HEK293T (cell line): ENCODE data around the gene FBXL13.

Experiments used
- CTCF ChIA-PET: fragments of 350-600 bp; formaldehyde crosslinking; extraction: SDS; loops from one replicate; lab custom pipeline; 2021; ENCODE audit warnings: antibody characterized with exemption, inconsistent platforms; lab: Yijun Ruan, JAX
- POLR2A ChIA-PET: fragments of 350-600 bp; formaldehyde crosslinking; extraction: SDS; loops from one replicate; lab custom pipeline; 2020; ENCODE audit warnings: antibody characterized with exemption, inconsistent platforms; lab: Yijun Ruan, JAX
- DNase-seq: peaks from one replicate; pipeline ENCODE4 v3.0.0; 2012; ENCODE audit warnings: mixed read lengths; ENCODE audit errors: extremely low spot score
- ARNT ChIP-seq: fragments of 450-650 bp; IDR thresholded peaks from 2 replicates; pipeline ENCODE4 v1.6.1; 2017; ENCODE audit warnings: mild to moderate bottlenecking
- BHLHE40 ChIP-seq: fragments of 450-650 bp; IDR thresholded peaks from 2 replicates; pipeline ENCODE4 v1.6.1; 2016; ENCODE audit warnings: mild to moderate bottlenecking, moderate library complexity, borderline replicate concordance
- CTBP1 ChIP-seq: fragments of 450-650 bp; IDR thresholded peaks from 2 replicates; pipeline ENCODE4 v1.6.1; 2016; ENCODE audit warnings: borderline replicate concordance
- ELF4 ChIP-seq: fragments of 450-650 bp; IDR thresholded peaks from 2 replicates; pipeline ENCODE4 v1.6.1; 2017; ENCODE audit warnings: antibody characterized with exemption
- FOXA1 ChIP-seq: fragments of 450-650 bp; IDR thresholded peaks from 2 replicates; pipeline ENCODE4 v1.6.1; 2016; ENCODE audit warnings: mild to moderate bottlenecking
- FOXK2 ChIP-seq: fragments of 450-650 bp; IDR thresholded peaks from 2 replicates; pipeline ENCODE4 v1.6.1; 2016; ENCODE audit warnings: mild to moderate bottlenecking
- FOXM1 ChIP-seq: fragments of 450-650 bp; IDR thresholded peaks from 2 replicates; pipeline ENCODE4 v1.6.1; 2017; ENCODE audit warnings: mild to moderate bottlenecking, borderline replicate concordance
- HDGF ChIP-seq: fragments of 450-650 bp; IDR thresholded peaks from 2 replicates; pipeline ENCODE4 v1.6.1; 2017; ENCODE audit warnings: antibody characterized with exemption, borderline replicate concordance
- L3MBTL2 ChIP-seq: fragments of 450-650 bp; conservative IDR thresholded peaks from 2 replicates; pipeline ENCODE4 v1.6.1; 2016; ENCODE audit warnings: mild to moderate bottlenecking
- LEF1 ChIP-seq: fragments of 450-650 bp; IDR thresholded peaks from 2 replicates; pipeline ENCODE4 v1.6.1; 2017; ENCODE audit warnings: mild to moderate bottlenecking, borderline replicate concordance
- NFRKB ChIP-seq: fragments of 450-650 bp; IDR thresholded peaks from 2 replicates; pipeline ENCODE4 v1.6.1; 2016; ENCODE audit warnings: mild to moderate bottlenecking, moderate library complexity
- PKNOX1 ChIP-seq: fragments of 450-650 bp; IDR thresholded peaks from 2 replicates; pipeline ENCODE4 v1.6.1; 2016
- SP1 ChIP-seq: fragments of 450-650 bp; IDR thresholded peaks from 2 replicates; pipeline ENCODE4 v1.6.1; 2017
- SUZ12 ChIP-seq: fragments of 450-650 bp; IDR thresholded peaks from 2 replicates; pipeline ENCODE4 v1.6.1; 2016; ENCODE audit warnings: mild to moderate bottlenecking
- TARDBP ChIP-seq: fragments of 450-650 bp; IDR thresholded peaks from 2 replicates; pipeline ENCODE4 v1.6.1; 2016
- ZNF384 ChIP-seq: fragments of 450-650 bp; IDR thresholded peaks from 2 replicates; pipeline ENCODE4 v1.6.1; 2016

Gene FBXL13

DNA sequence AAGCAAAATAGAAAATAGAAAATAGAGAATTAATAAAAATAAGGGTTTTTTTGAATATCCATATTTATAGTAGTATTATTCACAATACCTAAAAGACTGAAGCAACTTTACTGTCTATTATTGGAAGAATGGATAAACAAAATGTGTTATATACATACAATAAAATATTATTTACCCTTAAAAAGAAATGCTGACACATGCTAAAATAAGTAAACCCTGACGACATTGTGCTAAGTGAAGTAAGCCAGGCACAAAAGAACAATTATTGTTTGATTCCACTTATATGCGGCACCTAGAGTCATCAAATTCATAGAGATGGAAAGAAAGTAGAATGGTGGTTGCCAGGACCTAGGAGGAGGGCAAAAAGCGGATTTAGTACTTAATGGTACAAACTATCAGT lies 122.8 kb downstream of the FBXL13 start:
- ChIA-PET CTCF (no interaction called here), POLR2A (no interaction called here)
- TF ChIP-seq HDGF (no peak), SP1 (no peak), L3MBTL2 (no peak), NFRKB (no peak), LEF1 (no peak), TARDBP (no peak)
- no peak for DNase-seq

GRCh38 chr7:102944241-102944640 lies 130.4 kb downstream of the FBXL13 start:
- POLR2A ChIA-PET: no interaction called here
- DNase-seq: no peak
- CTCF ChIA-PET: interaction anchor here (0.5 kb wide), 1 partner anchor 118 kb away, joined by 6 read pairs; no protein-coding TSS in a partner anchor
- no peak for TF ChIP-seq FOXM1
- TF ChIP-seq FOXA1: no peak
- no peak for TF ChIP-seq NFRKB
- TF ChIP-seq ZNF384: no peak
- TF ChIP-seq PKNOX1: no peak
- TF ChIP-seq FOXK2: no peak
- TF ChIP-seq CTBP1: no peak
- TF ChIP-seq BHLHE40: no peak
- TF ChIP-seq LEF1: no peak
- no peak for TF ChIP-seq ARNT
- no peak for TF ChIP-seq SP1
- no peak for TF ChIP-seq L3MBTL2
- no peak for TF ChIP-seq TARDBP
- TF ChIP-seq HDGF: no peak
- TF ChIP-seq SUZ12: no peak
- no peak for TF ChIP-seq ELF4

DNA sequence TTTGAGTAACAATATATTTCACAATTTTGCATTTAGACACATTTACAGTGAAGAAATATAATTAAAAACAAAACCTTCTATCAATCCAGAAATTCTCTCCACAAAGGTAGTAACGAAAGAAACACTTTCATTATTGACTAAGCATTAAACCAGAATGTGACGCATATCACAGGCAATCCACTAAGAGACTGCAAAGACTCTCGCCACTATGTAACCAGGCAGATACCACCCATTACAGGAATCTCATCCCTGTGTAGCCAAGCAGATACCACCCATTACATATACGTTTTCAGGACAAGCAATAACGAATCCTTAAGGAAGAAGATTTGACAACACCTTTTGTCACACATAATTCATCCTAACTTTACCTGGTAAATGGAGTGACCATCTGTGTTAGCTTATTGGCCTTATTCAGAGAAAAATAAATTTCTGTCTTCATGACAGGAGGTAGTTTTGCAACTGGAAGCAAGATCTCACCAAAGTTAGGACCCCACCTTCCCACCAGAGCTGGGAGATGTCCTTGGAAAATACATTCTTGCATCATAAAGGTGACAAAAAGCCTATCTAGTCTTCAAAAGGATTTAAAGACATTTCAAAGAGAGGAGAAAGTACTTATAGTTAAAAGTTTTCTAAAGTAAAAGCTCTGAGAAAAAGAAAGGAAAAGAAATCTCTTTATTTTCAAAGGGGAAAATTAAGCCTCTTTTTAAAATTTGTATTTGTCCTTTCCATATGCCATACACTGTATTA lies 131.0 kb downstream of the FBXL13 start:
- ChIA-PET POLR2A (no interaction called here), CTCF (interaction anchor here (0.5 kb wide), 1 partner anchor 118 kb away, joined by 6 read pairs; no protein-coding TSS in a partner anchor)
- no peak for DNase-seq
- no peak for TF ChIP-seq TARDBP
- no peak for TF ChIP-seq LEF1
- TF ChIP-seq NFRKB: no peak
- no peak for TF ChIP-seq BHLHE40
- no peak for TF ChIP-seq SUZ12
- TF ChIP-seq SP1: no peak
- TF ChIP-seq HDGF: no peak
- TF ChIP-seq FOXK2: no peak
- TF ChIP-seq FOXA1: no peak
- no peak for TF ChIP-seq PKNOX1
- TF ChIP-seq ZNF384: no peak
- no peak for TF ChIP-seq L3MBTL2
- TF ChIP-seq FOXM1: no peak

DNA sequence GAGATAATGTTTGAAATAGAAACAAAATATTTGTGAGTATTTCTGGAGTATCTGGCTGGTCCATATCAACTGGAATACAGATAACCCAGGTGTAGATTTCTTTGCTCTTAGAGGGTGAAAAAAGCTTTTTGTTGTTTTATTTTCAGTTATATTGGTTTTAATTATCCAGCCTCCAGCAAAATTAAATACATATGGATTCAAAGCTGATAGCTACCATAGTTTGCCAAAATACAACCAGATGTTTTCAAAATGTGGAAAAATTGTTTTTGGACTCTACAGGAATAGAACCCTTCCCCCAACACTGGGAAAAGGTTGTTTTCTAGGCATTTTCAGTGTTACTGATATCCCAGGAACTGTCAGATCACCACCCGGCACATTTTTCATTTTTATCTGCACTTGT lies 131.7 kb downstream of the FBXL13 start:
- CTCF ChIA-PET: no interaction called here
- DNase-seq: no peak
- TF ChIP-seq BHLHE40: no peak
- no peak for TF ChIP-seq L3MBTL2
- no peak for TF ChIP-seq ZNF384
- POLR2A ChIA-PET: no interaction called here

- POLR2A ChIA-PET: no interaction called here
- TF ChIP-seq ZNF384 (no peak), TARDBP (no peak), NFRKB (no peak), LEF1 (no peak), SUZ12 (no peak), HDGF (no peak)
- CTCF ChIA-PET: no interaction called here
- no peak for DNase-seq
These were observed 132.3 kb downstream of the FBXL13 start for GRCh38 chr7:102942181-102942866.

DNA sequence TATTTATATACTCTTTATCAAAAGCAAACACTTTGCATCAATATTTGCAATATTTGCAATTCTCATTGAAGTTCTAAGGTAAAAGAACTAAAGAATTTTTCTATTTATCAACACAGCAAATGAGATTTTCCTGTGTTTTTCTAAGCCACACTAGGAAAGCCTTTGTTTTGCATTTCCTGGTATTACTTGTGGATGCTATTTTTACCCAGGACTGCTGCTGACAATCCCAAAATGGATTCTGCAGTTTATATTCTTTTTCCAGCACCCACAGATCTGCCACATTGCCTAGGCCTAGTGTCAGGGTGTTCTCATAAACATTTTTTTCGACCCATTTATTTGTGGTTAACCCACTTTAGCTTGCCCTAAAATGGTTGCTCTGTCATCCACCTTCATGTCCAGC lies 135.9 kb downstream of the FBXL13 start:
- no peak for DNase-seq
- ChIA-PET CTCF (no interaction called here), POLR2A (no interaction called here)
- no peak for TF ChIP-seq L3MBTL2

DNA sequence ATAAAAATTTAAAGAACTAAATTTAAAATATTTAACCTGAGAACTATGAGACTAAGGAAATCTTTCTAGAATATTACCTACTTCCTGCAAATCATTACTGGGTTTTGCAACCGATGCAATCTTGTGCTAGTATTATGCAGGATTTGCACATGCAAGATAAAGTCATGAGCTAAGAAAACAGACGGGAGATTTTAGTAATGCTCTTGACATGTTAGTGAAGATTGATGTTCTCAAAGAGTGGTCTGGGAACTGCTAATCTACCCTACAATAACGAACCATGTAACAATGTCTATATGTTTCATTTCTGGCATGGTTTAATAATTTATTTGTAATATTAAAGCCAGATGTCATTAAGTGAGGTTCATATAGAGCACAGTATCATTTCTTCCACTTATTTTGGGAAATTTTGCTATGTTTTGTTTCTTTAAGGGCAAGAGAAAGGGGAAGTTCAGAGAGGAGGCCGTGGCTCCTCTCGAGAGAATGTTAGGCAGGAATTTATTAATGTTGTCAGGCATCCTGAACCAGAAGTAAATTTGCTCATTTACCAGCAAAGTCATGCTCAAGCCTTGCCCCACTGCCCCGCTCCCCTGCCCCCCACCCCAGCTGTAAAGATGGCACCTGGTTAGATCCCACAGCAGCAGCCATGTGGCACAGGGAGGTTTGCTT lies 139.0 kb downstream of the FBXL13 start:
- ChIA-PET POLR2A (no interaction called here), CTCF (interaction anchor here (0.6 kb wide), 1 partner anchor 53 kb away, joined by 3 read pairs; no protein-coding TSS in a partner anchor)
- no peak for TF ChIP-seq NFRKB
- no peak for DNase-seq
